ENCODE data around the gene EPHA3.

- TF ChIP-seq, protein P1, sequence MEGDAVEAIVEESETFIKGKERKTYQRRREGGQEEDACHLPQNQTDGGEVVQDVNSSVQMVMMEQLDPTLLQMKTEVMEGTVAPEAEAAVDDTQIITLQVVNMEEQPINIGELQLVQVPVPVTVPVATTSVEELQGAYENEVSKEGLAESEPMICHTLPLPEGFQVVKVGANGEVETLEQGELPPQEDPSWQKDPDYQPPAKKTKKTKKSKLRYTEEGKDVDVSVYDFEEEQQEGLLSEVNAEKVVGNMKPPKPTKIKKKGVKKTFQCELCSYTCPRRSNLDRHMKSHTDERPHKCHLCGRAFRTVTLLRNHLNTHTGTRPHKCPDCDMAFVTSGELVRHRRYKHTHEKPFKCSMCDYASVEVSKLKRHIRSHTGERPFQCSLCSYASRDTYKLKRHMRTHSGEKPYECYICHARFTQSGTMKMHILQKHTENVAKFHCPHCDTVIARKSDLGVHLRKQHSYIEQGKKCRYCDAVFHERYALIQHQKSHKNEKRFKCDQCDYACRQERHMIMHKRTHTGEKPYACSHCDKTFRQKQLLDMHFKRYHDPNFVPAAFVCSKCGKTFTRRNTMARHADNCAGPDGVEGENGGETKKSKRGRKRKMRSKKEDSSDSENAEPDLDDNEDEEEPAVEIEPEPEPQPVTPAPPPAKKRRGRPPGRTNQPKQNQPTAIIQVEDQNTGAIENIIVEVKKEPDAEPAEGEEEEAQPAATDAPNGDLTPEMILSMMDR (IDR thresholded peaks at IDR 0.05), result no peak
- TF ChIP-seq POLR2AphosphoS5 (IDR thresholded peaks at IDR 0.05), result no peak
Observed at GRCh38 chr3:89344076-89344475, 236.7 kb downstream of the EPHA3 start.

Measured in stomach (tissue), 4 donors.